H1 (cell line): ENCODE data around the gene ATL3. TPM values are rescaled to one million over a fixed set of nuclear protein-coding genes. Genes with fewer than 3 reads are reported as not detected.

Source experiments
- CTCF ChIA-PET: fragments of 300-600 bp; sonication (Branson Sonifier 250); formaldehyde crosslinking; loops from one replicate; lab custom pipeline; 2021; ENCODE audit not compliant: partially characterized antibody; lab: Charles Lee
- POLR2A ChIA-PET: fragments of 300-600 bp; sonication (Branson Sonifier 250); formaldehyde crosslinking; loops from one replicate; lab custom pipeline; 2021; ENCODE audit warnings: inconsistent platforms; ENCODE audit not compliant: partially characterized antibody; lab: Charles Lee
- DNase-seq, 2 experiments: peaks; one replicate each; pipeline versions ENCODE4 v3.0.0 to v3.0.0-alpha.2; 2010 to 2022; ENCODE audit warnings: low spot score in 2 of 2, low read depth in 1 of 2, mixed read lengths in 1 of 2
- FAIRE-seq: peaks from 2 replicates; lab custom pipeline; 2011; peaks lifted over from hg19 to GRCh38; lab: Jason Lieb, UNC
- H2AFZ ChIP-seq: 2 replicates; pipeline ENCODE4 v1.8.1; 2012; ENCODE audit warnings: low read length, inconsistent platforms
- H2AK5ac ChIP-seq: 2 replicates; pipeline ENCODE4 v1.6.1; 2013; ENCODE audit warnings: low read depth, low read length
- H2BK120ac ChIP-seq: replicated peaks from 2 replicates; pipeline ENCODE3; 2013; ENCODE audit warnings: low read depth, low read length, inconsistent platforms
- H2BK12ac ChIP-seq: 2 replicates; pipeline ENCODE4 v1.6.1; 2013; ENCODE audit warnings: low read depth, low read length
- H2BK15ac ChIP-seq: 2 replicates; pipeline ENCODE4 v1.6.1; 2013; ENCODE audit warnings: low read length
- H2BK20ac ChIP-seq: 2 replicates; pipeline ENCODE4 v1.6.1; 2013; ENCODE audit warnings: low read length
- H2BK5ac ChIP-seq: 2 replicates; pipeline ENCODE4 v1.6.1; 2013; ENCODE audit warnings: low read depth, low read length
- H3K14ac ChIP-seq: 2 replicates; pipeline ENCODE4 v1.6.1; 2013; ENCODE audit warnings: inconsistent platforms; ENCODE audit not compliant: insufficient read length
- H3K18ac ChIP-seq: 2 replicates; pipeline ENCODE4 v1.6.1; 2013; ENCODE audit warnings: low read length; ENCODE audit errors: extremely low read depth
- H3K23ac ChIP-seq: 2 replicates; pipeline ENCODE4 v1.6.1; 2013; ENCODE audit warnings: inconsistent platforms; ENCODE audit not compliant: insufficient read length
- H3K23me2 ChIP-seq: 2 replicates; pipeline ENCODE4 v1.6.1; 2013; ENCODE audit warnings: low read depth, low read length
- H3K27ac ChIP-seq: 2 replicates; pipeline ENCODE4 v1.6.1; 2011; ENCODE audit warnings: low read depth, low read length, inconsistent platforms
- H3K27me3 ChIP-seq, 4 experiments: replicated peaks in 1 of 4; 1 replicate in 1 of 4; 2 replicates in 3 of 4; pipeline versions ENCODE4 v1.6.1 to v1.8.1; 2011 to 2013; ENCODE audit warnings: low read length in 3 of 4, mild to moderate bottlenecking in 3 of 4, inconsistent platforms in 2 of 4, mixed read lengths in 2 of 4, moderate library complexity in 1 of 4; ENCODE audit not compliant: control insufficient read depth in 3 of 4, insufficient read depth in 3 of 4; ENCODE audit errors: extremely low read depth in 1 of 4
- H3K36me3 ChIP-seq, 4 experiments: 2 replicates each; pipeline versions ENCODE4 v1.6.1 to v1.8.1; 2011 to 2013; ENCODE audit warnings: mild to moderate bottlenecking in 4 of 4, low read length in 3 of 4, moderate library complexity in 2 of 4, control low read depth in 1 of 4, inconsistent platforms in 1 of 4; ENCODE audit not compliant: insufficient read depth in 4 of 4, control insufficient read depth in 2 of 4
- H3K4ac ChIP-seq: replicated peaks from 2 replicates; pipeline ENCODE3; 2013; ENCODE audit warnings: low read length, low read depth, mixed read lengths, inconsistent platforms; ENCODE audit not compliant: insufficient read length
- H3K4me1 ChIP-seq, 4 experiments: replicated peaks in 1 of 4; 1 replicate in 1 of 4; 2 replicates in 3 of 4; pipeline versions ENCODE4 v1.6.1 to v1.8.1; 2011 to 2013; ENCODE audit warnings: low read length in 3 of 4, inconsistent platforms in 2 of 4, mixed read lengths in 1 of 4; ENCODE audit not compliant: insufficient read depth in 4 of 4, control insufficient read depth in 3 of 4
- H3K4me2 ChIP-seq, 2 experiments: 2 replicates each; pipeline versions ENCODE4 v1.6.1 to v1.8.1; 2011 to 2013; ENCODE audit warnings: low read depth in 2 of 2, low read length in 2 of 2, control low read depth in 1 of 2, inconsistent platforms in 1 of 2, mild to moderate bottlenecking in 1 of 2; ENCODE audit not compliant: insufficient read depth in 1 of 2
- H3K4me3 ChIP-seq, 4 experiments: fragments of 200-600, 300-600 bp in 1 of 4; sonication (generic), shearing (Covaris generic), sonication (Bioruptor Twin) in 1 of 4; 2 replicates each; pipeline versions ENCODE4 v1.5.1 to v1.8.1; 2011 to 2016; ENCODE audit warnings: low read length in 4 of 4, low read depth in 3 of 4, control low read depth in 2 of 4, inconsistent platforms in 2 of 4, mild to moderate bottlenecking in 2 of 4, mixed read lengths in 1 of 4, moderate library complexity in 1 of 4; ENCODE audit not compliant: insufficient read depth in 2 of 4; ENCODE audit errors: extremely low read depth in 1 of 4
- H3K56ac ChIP-seq: replicated peaks from 2 replicates; pipeline ENCODE3; 2013; ENCODE audit warnings: low read depth, mild to moderate bottlenecking, mixed read lengths, low read length, inconsistent platforms; ENCODE audit not compliant: insufficient read length
- H3K79me1 ChIP-seq: 2 replicates; pipeline ENCODE4 v1.6.1; 2013; ENCODE audit warnings: low read depth, low read length, control low read depth
- H3K79me2 ChIP-seq, 2 experiments: 2 replicates each; pipeline versions ENCODE4 v1.6.1 to v1.8.1; 2012 to 2013; ENCODE audit warnings: low read length in 2 of 2, mild to moderate bottlenecking in 2 of 2, inconsistent platforms in 1 of 2; ENCODE audit not compliant: insufficient read depth in 2 of 2, control insufficient read depth in 1 of 2
- H3K9ac ChIP-seq, 4 experiments: replicated peaks in 1 of 4; 1 replicate in 1 of 4; 2 replicates in 3 of 4; pipeline versions ENCODE4 v1.6.1 to v1.8.1; 2011 to 2013; ENCODE audit warnings: low read depth in 3 of 4, low read length in 3 of 4, control low read depth in 2 of 4, mild to moderate bottlenecking in 2 of 4, moderate library complexity in 2 of 4, inconsistent platforms in 1 of 4; ENCODE audit errors: extremely low read depth in 1 of 4
- H3K9me3 ChIP-seq, 2 experiments: 2 replicates each; pipeline versions ENCODE4 v1.6.1 to v1.8.1; 2012 to 2013; ENCODE audit warnings: mild to moderate bottlenecking in 2 of 2, moderate library complexity in 2 of 2, control low read depth in 1 of 2, inconsistent platforms in 1 of 2, low read depth in 1 of 2, low read length in 1 of 2, mixed read lengths in 1 of 2; ENCODE audit not compliant: insufficient read depth in 2 of 2
- H4K20me1 ChIP-seq, 2 experiments: replicated peaks in 1 of 2; 2 replicates each; pipeline versions ENCODE3 to v1.8.1; 2011 to 2013; ENCODE audit warnings: inconsistent platforms in 2 of 2, low read length in 2 of 2, mild to moderate bottlenecking in 1 of 2; ENCODE audit not compliant: insufficient read depth in 2 of 2, control insufficient read depth in 1 of 2
- H4K5ac ChIP-seq: 2 replicates; pipeline ENCODE4 v1.6.1; 2013; ENCODE audit warnings: low read length, low read depth, mixed read lengths, inconsistent platforms; ENCODE audit not compliant: insufficient read length
- H4K8ac ChIP-seq: 2 replicates; pipeline ENCODE4 v1.8.0; 2013; ENCODE audit warnings: mild to moderate bottlenecking, moderate library complexity, low read length, inconsistent platforms; ENCODE audit not compliant: insufficient read depth; ENCODE audit errors: extremely low read depth
- H4K91ac ChIP-seq: replicated peaks from 2 replicates; pipeline ENCODE3; 2013; ENCODE audit warnings: low read length, mixed read lengths, inconsistent platforms; ENCODE audit not compliant: insufficient read length
- ATF2 ChIP-seq: IDR thresholded peaks from 2 replicates; pipeline ENCODE4 v1.6.1; 2012; ENCODE audit warnings: low read length, inconsistent platforms
- CEBPB ChIP-seq: IDR thresholded peaks from 2 replicates; pipeline ENCODE4 v1.6.1; 2012; ENCODE audit warnings: low read depth, low read length
- CHD1 ChIP-seq: IDR thresholded peaks from 2 replicates; pipeline ENCODE4 v1.6.1; 2012; ENCODE audit warnings: low read depth, low read length, improper control_type of control experiment
- CTCF ChIP-seq, 3 experiments: IDR thresholded peaks; 1 replicate in 2 of 3; 2 replicates in 1 of 3; pipeline versions ENCODE4 v1.5.1 to v1.6.1; 2011; ENCODE audit warnings: low read length in 3 of 3, mild to moderate bottlenecking in 3 of 3, inconsistent platforms in 2 of 3, low read depth in 1 of 3, moderate library complexity in 1 of 3; ENCODE audit not compliant: insufficient read depth in 1 of 3; ENCODE audit errors: control extremely low read depth in 1 of 3
- GABPA ChIP-seq: IDR thresholded peaks from 2 replicates; pipeline ENCODE4 v1.6.1; 2011; ENCODE audit warnings: mild to moderate bottlenecking, low read length, moderate library complexity, borderline replicate concordance; ENCODE audit not compliant: insufficient read depth
- GTF2F1 ChIP-seq: IDR thresholded peaks from 2 replicates; pipeline ENCODE4 v1.6.1; 2012; ENCODE audit warnings: low read depth, low read length, improper control_type of control experiment, borderline replicate concordance
- POU5F1 ChIP-seq: IDR thresholded peaks from 2 replicates; pipeline ENCODE4 v1.6.1; 2011; ENCODE audit warnings: low read depth, mild to moderate bottlenecking, low read length, moderate library complexity
- RBBP5 ChIP-seq: IDR thresholded peaks from 2 replicates; pipeline ENCODE4 v1.7.1; 2012; ENCODE audit warnings: low read depth, mild to moderate bottlenecking, inconsistent platforms, low read length, moderate library complexity, borderline replicate concordance
- SP2 ChIP-seq: IDR thresholded peaks from 2 replicates; pipeline ENCODE4 v1.6.1; 2012; ENCODE audit warnings: mild to moderate bottlenecking, low read length, inconsistent platforms
- SUZ12 ChIP-seq: fragments of 200-600 bp; sonication (generic); IDR thresholded peaks from 2 replicates; pipeline ENCODE4 v1.6.1; 2012; ENCODE audit warnings: mild to moderate bottlenecking, inconsistent platforms, low read length, moderate library complexity, mixed read lengths
- TCF12 ChIP-seq: IDR thresholded peaks from 2 replicates; pipeline ENCODE4 v1.6.1; 2011; ENCODE audit warnings: low read depth, mild to moderate bottlenecking, low read length
- polyA plus RNA-seq, 7 experiments: library from polyadenylated mRNA; depleted of rRNA in 3 of 7; stranded (reverse) in 5 of 7; unstranded in 2 of 7; fragments of >200 nt in 5 of 7; fragments of 200-250 nt in 2 of 7; gene quantifications; 1 replicate in 5 of 7; 2 replicates in 1 of 7; 4 replicates in 1 of 7; pipeline versions ENCODE4 v1.2.1 to v1.2.3, GENCODE V29; 2011 to 2013; ENCODE audit warnings: missing spikeins in 2 of 7, mixed read lengths in 2 of 7
- total RNA-seq: library from RNA; stranded (reverse); fragmentation: NEBNext Ultra II Directional; extraction: Animal tissue kit (Norgen Biotek cat#: 25700); gene quantifications from 2 replicates; pipeline ENCODE4 v1.2.1, GENCODE V29; 2021

Gene ATL3
- total and polyA plus RNA-seq, 2 of the 8 experiments (the other 6 are each of a cell fraction or from before 2014, with no cell fraction given) = 7.8 to 24.5 TPM

- ChIA-PET CTCF (no interaction called here), POLR2A (no interaction called here)
- H3K4me2 ChIP-seq = peak overlapping the region in 1 of 2 experiments; percentile 64; a peak in 1 of 4 replicates
- H3K9me3 ChIP-seq = no peaks in the 10 kb centered on the region
- H3K9ac ChIP-seq = no peak overlapping the region
- H2BK12ac ChIP-seq = no peak overlapping the region
- H3K56ac ChIP-seq = no peak overlapping the region
- no peak for DNase-seq
- no peak overlapping the region for H4K5ac ChIP-seq
- H2AFZ ChIP-seq = no peak overlapping the region
- H2AK5ac ChIP-seq = no peak overlapping the region
- no peak overlapping the region for H3K23ac ChIP-seq
- no peak overlapping the region for H2BK120ac ChIP-seq
- no peak overlapping the region for H2BK5ac ChIP-seq
- H3K4me3 ChIP-seq = peak overlapping the region in 1 of 4 experiments; percentile 56; a peak in 2 of 8 replicates
- peaks cover 12 to 28% (median 15%) of the 10 kb centered on the region in 4 experiments for H3K4me1 ChIP-seq
- no peak overlapping the region for H3K18ac ChIP-seq
- H2BK20ac ChIP-seq = no peak overlapping the region
- H4K20me1 ChIP-seq = no peaks in the 10 kb centered on the region
- no peak overlapping the region for H4K91ac ChIP-seq
- H4K8ac ChIP-seq = no peak overlapping the region
- H3K23me2 ChIP-seq = peaks cover 7% of the 10 kb centered on the region; the same call in 1 of the 2 replicates
- no peak overlapping the region for H3K4ac ChIP-seq
- no peak overlapping the region for H3K14ac ChIP-seq
- no peak overlapping the region for H2BK15ac ChIP-seq
- H3K79me2 ChIP-seq = peaks cover 12 to 53% of the 10 kb centered on the region in 2 experiments
- peaks cover 10% of the 10 kb centered on the region; the same call in 1 of the 2 replicates for H3K79me1 ChIP-seq
- no peak overlapping the region for H3K27ac ChIP-seq
- H3K27me3 ChIP-seq = no peaks in the 10 kb centered on the region
- FAIRE-seq = no peak
- no peaks in the 10 kb centered on the region for H3K36me3 ChIP-seq
- TF ChIP-seq CTCF (IDR thresholded peaks at IDR 0.05; ENCODE audit: control extremely low read depth in 1 of 3, insufficient read depth in 1 of 3, low read depth in 1 of 3, low read length in 3 of 3) = no peak
- TF ChIP-seq TCF12 = no peak
- TF ChIP-seq CHD1 = no peak
- TF ChIP-seq ATF2 = no peak
- no peak for TF ChIP-seq CEBPB
- no peak for TF ChIP-seq SP2
- TF ChIP-seq POU5F1 = no peak
- no peak for TF ChIP-seq SUZ12
- no peak for TF ChIP-seq RBBP5
- TF ChIP-seq GTF2F1 = no peak
- TF ChIP-seq GABPA = no peak
These were observed 59.0 kb downstream of the ATL3 start for GRCh38 chr11:63612181-63612580.
